UCSD-AML1 (cell line): Measurements from ENCODE around the gene RPRD1B.

Experiments
- DNase-seq: peaks from one replicate; lab custom pipeline; 2025; ENCODE audit not compliant: unreplicated experiment; lab: John Stamatoyannopoulos, UW

Gene RPRD1B

GRCh38 chr20:38119446-38119845 is 85.9 kb downstream of the RPRD1B start:
- no peak for DNase-seq

GRCh38 chr20:38120625-38120988 is 87.1 kb downstream of the RPRD1B start:
- DNase-seq = no peak

GRCh38 chr20:38121741-38122140 is 88.2 kb downstream of the RPRD1B start:
- DNase-seq = no peak

GRCh38 chr20:38123021-38123587 is 89.6 kb downstream of the RPRD1B start:
- DNase-seq = no peak

DNA sequence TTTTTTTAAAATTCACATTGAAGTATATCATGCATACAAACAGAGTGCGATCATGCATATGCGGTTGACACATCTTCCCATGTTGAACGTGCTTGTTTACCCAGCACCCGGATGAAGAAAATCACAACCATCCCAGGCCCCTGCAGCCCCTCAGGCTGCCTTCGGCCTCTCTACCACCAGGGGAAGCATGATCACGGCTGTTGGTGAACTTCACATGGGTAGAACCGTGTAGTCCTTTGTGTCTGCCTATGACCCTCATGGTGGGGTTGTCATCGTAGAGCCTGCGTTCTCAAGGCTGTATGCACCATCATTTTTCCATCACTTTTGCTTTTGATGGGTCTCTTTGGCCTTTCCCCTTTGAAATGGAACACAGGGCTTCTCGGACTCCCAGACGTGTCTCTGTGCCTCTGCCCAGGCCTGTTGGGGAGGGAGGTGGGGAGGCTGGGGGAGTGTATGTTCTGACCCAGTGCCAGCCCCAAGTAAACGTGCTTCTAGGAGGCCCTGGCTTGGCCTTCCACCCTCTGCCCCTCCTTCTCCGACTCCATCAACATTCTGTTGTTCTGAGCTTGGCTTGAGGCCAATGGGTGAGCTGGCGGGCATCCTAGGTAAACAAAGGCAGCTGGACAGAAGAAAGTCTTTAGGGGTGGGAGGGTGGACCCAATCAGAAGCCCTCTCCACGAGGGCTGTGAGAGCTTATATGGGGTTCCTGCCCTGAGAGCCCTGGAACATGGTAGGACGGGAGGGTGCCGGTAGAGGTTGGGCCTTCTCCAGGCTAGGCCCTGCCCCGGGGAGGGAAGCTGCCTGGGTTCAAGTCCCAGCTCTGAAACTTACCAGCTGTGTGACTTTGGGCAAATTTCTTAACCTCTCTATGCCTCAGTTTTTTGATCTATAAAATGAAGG is 91.9 kb downstream of the RPRD1B start:
- no peak for DNase-seq

DNA sequence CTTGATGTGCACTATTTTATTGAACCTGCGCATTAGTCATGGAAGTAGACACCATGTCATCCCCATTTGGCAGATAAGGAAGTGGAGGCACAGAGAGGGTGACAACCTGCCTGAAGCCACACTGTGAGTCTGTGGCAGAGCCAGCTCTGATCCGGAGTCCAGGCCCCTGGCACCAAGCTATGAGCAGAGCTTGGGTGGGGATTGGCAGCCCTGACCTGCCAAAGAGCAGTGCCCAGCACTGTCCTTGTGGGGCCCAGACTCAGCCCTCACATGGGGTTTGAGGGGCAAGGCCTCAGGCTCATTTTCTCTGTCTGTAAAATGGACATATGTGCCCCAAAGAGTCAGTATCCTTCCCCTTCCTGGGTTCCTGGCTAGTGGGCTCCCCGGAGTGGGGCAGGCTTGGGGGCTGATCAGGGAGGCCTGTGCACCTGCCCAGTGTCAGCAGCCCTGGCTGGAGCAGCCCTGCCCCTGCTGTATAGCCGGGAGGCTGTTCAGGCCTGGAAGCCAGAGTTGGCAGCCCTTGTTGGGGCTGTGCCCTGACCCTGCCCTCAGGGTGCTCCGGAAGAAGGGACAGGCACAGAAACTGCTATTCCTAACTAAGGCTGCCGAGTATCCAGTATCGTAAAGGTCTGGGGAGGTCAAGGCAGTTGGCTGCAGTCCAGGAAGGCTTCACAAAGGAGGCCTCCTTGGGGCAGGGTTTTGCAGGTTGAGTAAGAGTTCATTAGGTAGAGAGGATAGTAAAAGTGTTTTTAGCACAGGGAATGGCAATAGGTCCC is 92.8 kb downstream of the RPRD1B start:
- DNase-seq = no peak

DNA sequence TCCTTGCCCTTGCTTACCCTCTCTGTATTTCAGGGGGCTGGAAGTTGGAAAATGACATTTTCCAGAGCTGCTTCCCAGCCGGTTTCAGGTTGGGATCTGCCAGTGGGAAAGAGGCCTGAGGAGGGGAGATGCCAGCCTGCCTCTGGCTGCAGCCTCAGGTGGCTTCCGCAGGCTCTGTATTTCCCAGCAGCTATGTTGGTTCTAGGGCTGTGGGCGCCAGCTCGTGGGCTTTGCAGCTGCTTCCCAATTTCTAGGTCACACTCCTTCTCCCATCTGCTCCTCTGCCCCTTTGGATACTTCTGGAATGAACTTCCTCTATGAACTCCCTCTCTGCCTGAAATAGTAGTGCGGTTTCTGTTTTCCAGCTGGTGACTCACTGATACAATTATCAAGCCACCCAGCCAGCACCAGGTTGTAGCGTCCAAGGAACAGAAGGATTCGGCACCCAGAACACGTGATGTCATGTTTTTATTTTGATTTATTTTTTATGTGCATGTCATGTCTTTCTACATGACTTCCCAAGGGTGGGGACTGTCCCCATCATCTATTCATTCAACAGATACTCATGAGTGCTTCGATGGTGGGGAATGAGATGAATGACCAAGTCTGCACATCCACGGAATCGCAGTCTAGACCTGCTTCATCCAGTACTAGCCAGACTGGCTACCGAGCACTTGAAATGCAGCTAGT is 93.5 kb downstream of the RPRD1B start:
- DNase-seq = peak; percentile 24

GRCh38 chr20:38127920-38128528 is 94.5 kb downstream of the RPRD1B start:
- DNase-seq = no peak

DNA sequence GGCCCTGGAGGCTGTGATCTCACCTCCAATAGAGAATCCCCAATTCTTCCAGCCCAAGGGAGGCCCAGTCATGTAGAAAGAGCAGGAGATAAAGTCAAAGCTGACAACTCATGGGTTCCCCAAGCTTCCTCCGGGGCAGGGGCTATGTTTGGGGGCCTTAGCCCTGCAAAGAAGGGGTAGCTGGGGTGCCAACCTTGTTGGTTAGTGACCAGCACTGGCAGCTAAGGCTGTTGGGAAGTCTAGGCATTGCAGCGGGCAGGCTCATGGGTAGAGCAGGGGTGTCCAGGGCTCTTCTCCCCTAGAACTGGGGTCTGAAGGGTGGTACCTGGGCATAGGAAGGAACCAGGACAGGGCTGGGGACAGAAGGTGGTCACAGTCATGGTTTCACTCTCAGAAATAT is 95.1 kb downstream of the RPRD1B start:
- no peak for DNase-seq

GRCh38 chr20:38129248-38129865 is 95.8 kb downstream of the RPRD1B start:
- DNase-seq = no peak

GRCh38 chr20:38129893-38130609 is 96.5 kb downstream of the RPRD1B start:
- DNase-seq = no peak

- no peak for DNase-seq
Measured at GRCh38 chr20:38130687-38131587, 97.4 kb downstream of the RPRD1B start.

GRCh38 chr20:38131588-38132121 is 98.1 kb downstream of the RPRD1B start:
- no peak for DNase-seq

GRCh38 chr20:38132156-38132909 is 98.8 kb downstream of the RPRD1B start:
- DNase-seq = no peak

- DNase-seq = no peak
Measured at GRCh38 chr20:38132910-38133501, 99.5 kb downstream of the RPRD1B start.

DNA sequence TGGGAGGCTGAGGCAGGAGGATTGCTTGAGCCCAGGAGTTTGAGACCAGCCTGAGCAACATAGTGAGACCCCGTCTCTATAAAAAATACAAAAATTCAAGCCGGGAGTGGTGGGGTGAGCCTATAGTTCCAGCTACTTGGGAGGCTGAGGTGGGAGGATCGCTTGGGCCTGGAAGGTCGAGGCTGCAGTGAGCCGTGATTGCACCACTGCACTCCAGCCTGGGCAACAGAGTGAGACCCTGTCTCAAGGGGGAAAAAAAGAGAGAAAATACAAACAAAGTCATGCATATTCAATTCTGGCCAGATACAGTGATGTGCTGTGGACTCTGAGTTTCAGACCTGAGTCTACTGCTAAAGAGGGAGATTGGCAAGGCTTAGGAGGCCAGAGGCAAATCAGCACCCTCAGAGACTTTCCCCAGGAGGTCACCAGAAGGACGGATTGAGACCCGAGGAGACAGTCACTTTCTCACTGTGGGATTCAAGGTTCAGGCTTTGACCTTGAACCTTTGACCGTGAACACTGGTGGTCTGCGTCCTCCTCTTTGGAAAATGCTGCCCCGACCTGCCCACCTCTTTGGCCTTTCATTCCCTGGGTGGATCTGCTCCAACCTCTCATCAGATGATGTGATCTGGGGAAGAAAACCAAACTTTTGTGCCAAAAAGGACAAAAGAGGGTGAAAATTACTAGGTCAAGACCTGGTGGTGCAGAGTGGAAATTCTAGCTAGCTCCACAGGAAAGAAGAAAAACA is 100.3 kb downstream of the RPRD1B start:
- no peak for DNase-seq
